Measurements from ENCODE around the gene ADAR.

- TF ChIP-seq CTCF (IDR thresholded peaks at IDR 0.05 in 8 of 11, conservative IDR thresholded peaks at IDR 0.05 in 3 of 11), result no peak
- TF ChIP-seq POLR2A (IDR thresholded peaks at IDR 0.05), result no peak
- no peak for TF ChIP-seq POLR2AphosphoS5 (IDR thresholded peaks at IDR 0.05)
These were observed 18.2 kb downstream of the ADAR start for GRCh38 chr1:154589780-154590179.

Data from spleen (tissue), 7 donors.